ENCODE measurements around the gene CCDC63. TPM values are rescaled to one million over a fixed set of nuclear protein-coding genes. Genes with fewer than 3 reads are reported as not detected.

CCDC63 gene
- polyA plus RNA-seq, 1 of the 3 experiments (the other 2 are of a cell fraction) = not detected

GRCh38 chr12:110937104-110937641, 90.4 kb downstream of the CCDC63 start (continued):
- no peak for TF ChIP-seq FOXJ3 (CRISPR knock-in tag; IDR thresholded peaks at IDR 0.05)
- TF ChIP-seq CTCF (IDR thresholded peaks at IDR 0.05) = peak; percentile 93
- no peak for TF ChIP-seq NRF1 (IDR thresholded peaks at IDR 0.05; ENCODE audit: low read depth, low read length)
- TF ChIP-seq MEF2A (IDR thresholded peaks at IDR 0.05; ENCODE audit: borderline replicate concordance, low read depth) = no peak
- no peak for TF ChIP-seq GATA2 (CRISPR knock-in tag; IDR thresholded peaks at IDR 0.05)
- no peak for TF ChIP-seq ELF1 (IDR thresholded peaks at IDR 0.05)
- TF ChIP-seq TCF12 (IDR thresholded peaks at IDR 0.05) = no peak
- no peak for TF ChIP-seq PBX3 (IDR thresholded peaks at IDR 0.05)
- no peak for TF ChIP-seq JUND (IDR thresholded peaks at IDR 0.05)
- TF ChIP-seq GABPA (IDR thresholded peaks at IDR 0.05; ENCODE audit: low read depth) = no peak
- no peak for TF ChIP-seq IRF3 (IDR thresholded peaks at IDR 0.05; ENCODE audit: low read depth, low read length)
- TF ChIP-seq POLR2AphosphoS5 (IDR thresholded peaks at IDR 0.05; ENCODE audit: low read depth, low read length) = no peak
- no peak for TF ChIP-seq RXRA (IDR thresholded peaks at IDR 0.05; ENCODE audit: borderline replicate concordance, low read depth)
- TF ChIP-seq MAX (IDR thresholded peaks at IDR 0.05; ENCODE audit: low read depth) = no peak
- no peak for TF ChIP-seq USF2 (IDR thresholded peaks at IDR 0.05; ENCODE audit: borderline replicate concordance, low read depth, low read length)

- no peaks in the 10 kb centered on the region for H4K20me1 ChIP-seq (ENCODE audit: insufficient read depth)
- TF ChIP-seq MXI1 (IDR thresholded peaks at IDR 0.05; ENCODE audit: low read depth, low read length) (no peak), REST (IDR thresholded peaks at IDR 0.05; ENCODE audit: low read depth, low read length) (no peak), POLR2AphosphoS5 (IDR thresholded peaks at IDR 0.05; ENCODE audit: low read depth, low read length) (no peak), TEAD4 (IDR thresholded peaks at IDR 0.05; ENCODE audit: borderline replicate concordance, insufficient read depth) (no peak), FOXJ3 (CRISPR knock-in tag; IDR thresholded peaks at IDR 0.05) (no peak), RCOR1 (IDR thresholded peaks at IDR 0.05; ENCODE audit: low read length) (no peak), FOXM1 (IDR thresholded peaks at IDR 0.05; ENCODE audit: low read depth) (no peak), NFIC (IDR thresholded peaks at IDR 0.05; ENCODE audit: borderline replicate concordance) (no peak), YY1 (IDR thresholded peaks at IDR 0.05; ENCODE audit: low read depth) (no peak), FOSL2 (IDR thresholded peaks at IDR 0.05; ENCODE audit: borderline replicate concordance, low read depth) (no peak), GATA2 (CRISPR knock-in tag; IDR thresholded peaks at IDR 0.05) (no peak)
- H2AFZ ChIP-seq (ENCODE audit: low read depth) = no peak overlapping the region
- H3K79me2 ChIP-seq (ENCODE audit: insufficient read depth) = no peaks in the 10 kb centered on the region
- H3K27ac ChIP-seq (ENCODE audit: low read depth in 2 of 2, low read length in 1 of 2) = no peak overlapping the region
- H3K4me1 ChIP-seq (ENCODE audit: control insufficient read depth in 1 of 2, insufficient read depth in 2 of 2, low read depth in 1 of 2, low read length in 1 of 2) = no peaks in the 10 kb centered on the region; a peak in 1 of 4 replicates
- CTCF ChIA-PET = interaction anchor here (1.0 to 1.3 kb wide), 2 partner anchors 9 to 84 kb away, joined by 3 read pairs; no protein-coding TSS in a partner anchor
- DNase-seq = no peak
- H3K4me3 ChIP-seq (ENCODE audit: low read depth in 2 of 2, low read length in 1 of 2) = no peak overlapping the region
- no peak overlapping the region for H3K4me2 ChIP-seq
- H3K9me2 ChIP-seq = no peaks in the 10 kb centered on the region
- no peaks in the 10 kb centered on the region for H3K9me3 ChIP-seq
- H3F3A ChIP-seq (replicated peaks; ENCODE audit: insufficient read depth) = no peaks in the 10 kb centered on the region
- H3K9ac ChIP-seq = no peak overlapping the region
- H3K36me3 ChIP-seq (replicated peaks in 1 of 2; ENCODE audit: control insufficient read depth in 1 of 2, insufficient read depth in 2 of 2, low read length in 1 of 2) = no peaks in the 10 kb centered on the region
- WGBS (ENCODE audit: low lambda C conversion rate) = 49% methylated on average over 4 of the region's 4 CpGs
- POLR2A ChIA-PET = no interaction called here
- no peaks in the 10 kb centered on the region for H3K27me3 ChIP-seq (ENCODE audit: insufficient read depth)
Measured at GRCh38 chr12:110940296-110940695, 93.5 kb downstream of the CCDC63 start.

Measured in SK-N-SH (cell line).